Stimulated activated CD4-positive, alpha-beta T cell treated with anti-CD3 and anti-CD28 coated beads, Interleukin-15, amount 100 ng/mL, for 48 hours (primary cell): ENCODE measurements around the gene GDPD5.

Experiments
- DNase-seq, 2 donors: peaks; one replicate each; pipeline ENCODE4 v3.0.0-alpha.2; 2020; ENCODE audit warnings: low read depth in 2 of 2

GDPD5 gene

DNA sequence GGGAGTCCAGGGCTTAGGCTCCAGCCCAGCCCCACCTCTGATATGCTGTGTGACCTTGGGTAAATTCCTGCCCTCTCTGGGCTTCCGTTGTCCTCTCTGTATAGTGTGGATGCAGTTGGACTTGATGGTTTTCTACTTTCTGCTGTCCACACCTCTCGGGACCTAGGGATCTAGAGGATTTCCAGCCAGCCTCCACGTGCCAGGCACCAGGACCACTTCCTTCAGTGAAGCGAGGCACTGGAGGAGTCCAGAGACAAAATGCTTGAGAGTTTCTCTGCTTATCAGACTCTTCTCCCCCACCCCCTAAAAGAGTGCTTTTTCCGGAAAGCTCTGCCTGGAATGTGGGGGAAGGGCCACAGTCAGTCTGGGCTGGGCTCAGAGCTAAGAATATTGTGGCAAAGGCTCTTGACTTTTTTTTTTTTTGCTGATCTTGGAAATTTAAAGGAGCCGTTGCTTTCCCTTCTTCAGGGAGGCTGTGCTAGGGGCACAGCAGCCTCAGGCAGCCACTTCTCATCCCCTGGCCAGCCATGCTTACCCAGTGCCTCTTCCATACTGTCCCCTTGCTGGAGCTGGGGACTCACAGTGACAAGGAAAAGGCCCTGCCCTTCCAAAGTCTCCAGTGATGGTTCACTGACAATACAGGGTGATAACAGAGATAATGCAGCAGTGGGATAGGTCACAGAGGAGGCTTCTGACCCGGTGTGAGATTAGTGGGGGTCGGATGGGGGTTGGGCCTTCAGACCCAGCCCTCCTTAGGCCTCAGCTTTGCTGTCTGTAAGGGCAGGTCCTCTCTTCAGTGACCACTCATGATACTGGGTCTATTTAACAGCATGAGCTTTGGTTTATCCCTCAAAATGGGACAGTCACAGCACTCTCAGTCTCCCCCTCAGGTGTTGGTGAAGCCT lies 33.5 kb upstream of the GDPD5 start:
- DNase-seq, result no peak

DNA sequence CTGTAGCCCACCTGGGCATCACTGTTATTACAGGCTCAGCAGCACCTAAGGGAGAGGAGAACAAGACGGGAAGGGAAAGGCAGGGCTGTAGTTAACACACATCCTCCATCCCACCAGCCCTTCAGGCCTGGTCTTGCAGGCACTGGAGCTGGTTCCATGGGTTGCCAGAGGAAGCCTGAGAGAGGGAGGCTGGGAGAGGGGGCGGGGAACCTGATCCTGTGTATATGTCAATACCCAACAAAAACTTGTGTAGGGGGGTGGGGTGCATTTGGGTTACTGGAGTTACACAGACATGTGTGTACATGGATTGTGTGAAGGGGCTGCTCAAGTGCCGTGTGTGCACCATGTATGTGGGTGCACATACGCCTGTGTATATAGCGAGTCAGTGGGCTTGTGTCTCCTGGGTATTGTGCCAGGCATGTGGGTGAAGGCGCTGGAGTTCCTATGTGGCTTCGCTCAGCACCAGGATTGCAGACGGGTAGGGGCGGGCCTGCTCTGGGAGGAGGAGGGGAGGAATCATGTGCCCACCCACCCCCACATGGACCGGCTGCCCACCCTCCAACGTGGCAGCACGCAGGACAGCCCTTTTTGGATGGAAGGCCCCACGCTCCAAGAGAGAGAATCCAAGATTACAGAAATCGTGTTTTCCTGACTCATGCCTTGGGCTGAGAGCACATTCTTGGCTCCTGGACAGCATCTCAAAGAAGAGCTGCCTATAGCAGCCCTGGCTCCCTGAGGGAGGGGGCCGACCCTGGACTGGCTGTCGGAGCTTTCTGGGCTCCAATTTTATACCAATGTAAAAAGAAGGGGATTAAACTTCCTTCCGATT lies 32.1 kb upstream of the GDPD5 start:
- no peak for DNase-seq

DNA sequence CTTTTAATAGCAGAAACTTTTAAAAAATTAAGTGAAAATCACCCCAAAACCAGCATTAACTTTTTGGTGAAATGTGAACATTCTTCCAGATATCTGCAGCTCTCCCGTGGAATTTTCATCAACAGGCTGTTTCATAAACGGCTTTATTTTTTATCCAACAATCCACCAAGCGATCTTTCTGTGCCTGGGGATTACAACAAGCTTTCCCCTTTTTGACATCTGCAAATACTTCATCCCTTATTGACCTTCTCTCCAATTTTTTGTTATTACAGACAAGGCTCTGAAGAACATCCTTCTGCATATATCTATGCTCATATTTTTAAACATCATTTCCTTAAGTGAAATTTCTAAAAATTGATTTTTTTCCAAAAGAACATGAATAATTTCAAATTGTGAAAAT lies 30.5 kb upstream of the GDPD5 start:
- DNase-seq, result no peak

DNA sequence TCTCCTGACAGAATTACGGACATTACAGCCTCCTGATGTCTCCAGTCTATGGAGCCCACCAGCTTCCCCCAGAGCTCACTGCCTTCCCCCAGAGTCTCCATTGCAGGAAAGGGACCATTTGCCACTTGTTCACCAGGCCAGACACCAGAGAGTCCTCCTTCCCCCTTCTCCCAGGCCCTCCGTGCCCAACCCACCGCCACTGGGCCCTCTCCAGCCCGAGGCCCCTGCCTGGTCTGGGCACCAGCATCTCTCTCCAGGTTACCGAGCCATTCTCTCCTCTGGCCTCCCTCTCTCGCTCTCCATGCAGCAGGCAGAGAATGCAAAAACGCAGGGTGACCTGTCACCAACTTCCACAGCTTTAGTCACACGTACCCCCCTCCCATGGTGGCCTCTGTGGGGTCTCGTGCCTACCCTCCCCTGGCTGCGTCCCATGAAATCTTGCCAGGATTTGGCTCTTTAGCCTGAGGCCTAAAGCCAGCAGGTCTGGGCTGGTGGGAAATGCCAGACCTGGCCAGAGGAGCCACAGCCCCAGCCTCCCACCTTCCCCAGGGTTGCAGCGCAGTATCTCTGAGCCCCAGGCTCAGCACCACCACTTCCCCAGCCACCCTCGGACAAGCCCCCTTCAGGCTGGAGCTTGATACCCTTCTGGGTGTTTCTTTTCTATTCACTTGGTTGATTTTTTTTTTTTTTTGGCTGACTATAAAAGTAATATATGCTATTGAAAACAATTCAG lies 29.5 kb upstream of the GDPD5 start:
- no peak for DNase-seq

DNA sequence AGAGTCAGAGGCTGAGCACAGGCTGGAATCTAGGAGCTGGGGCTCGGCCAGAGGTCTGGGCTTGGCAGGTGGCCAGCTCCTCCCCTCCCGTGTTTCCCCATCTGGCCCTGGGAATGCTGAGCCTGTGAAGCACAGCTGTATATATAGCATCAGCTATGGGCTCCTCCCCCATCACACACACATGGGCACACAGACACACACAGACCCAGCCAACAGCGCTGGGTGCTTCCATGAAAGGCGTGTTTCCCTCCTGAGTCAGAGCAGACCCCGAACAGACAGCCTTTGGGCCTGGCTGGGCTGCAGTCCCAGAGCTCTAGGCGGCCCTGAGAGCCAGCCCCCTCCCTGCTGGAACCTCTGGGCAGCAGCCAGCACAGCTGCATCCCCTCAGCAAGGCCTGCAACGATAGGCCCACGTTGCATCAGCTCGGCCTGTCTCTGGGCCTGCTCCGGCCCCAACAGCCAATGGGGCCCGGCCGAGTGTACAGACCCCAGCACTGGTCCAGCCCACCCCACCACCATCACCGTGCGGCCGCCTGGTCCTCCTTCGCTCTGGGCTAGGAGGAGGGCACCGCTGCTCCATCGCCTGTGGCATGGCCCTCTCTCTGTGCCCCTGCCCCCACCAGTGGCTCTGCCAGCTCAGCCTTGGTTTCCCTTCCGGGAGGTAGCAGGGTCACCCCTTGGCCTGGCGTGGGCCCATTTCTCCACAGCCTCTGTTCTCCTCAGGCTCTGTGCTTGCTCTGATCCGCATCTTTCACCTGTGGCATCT lies 28.7 kb upstream of the GDPD5 start:
- DNase-seq, result no peak

DNA sequence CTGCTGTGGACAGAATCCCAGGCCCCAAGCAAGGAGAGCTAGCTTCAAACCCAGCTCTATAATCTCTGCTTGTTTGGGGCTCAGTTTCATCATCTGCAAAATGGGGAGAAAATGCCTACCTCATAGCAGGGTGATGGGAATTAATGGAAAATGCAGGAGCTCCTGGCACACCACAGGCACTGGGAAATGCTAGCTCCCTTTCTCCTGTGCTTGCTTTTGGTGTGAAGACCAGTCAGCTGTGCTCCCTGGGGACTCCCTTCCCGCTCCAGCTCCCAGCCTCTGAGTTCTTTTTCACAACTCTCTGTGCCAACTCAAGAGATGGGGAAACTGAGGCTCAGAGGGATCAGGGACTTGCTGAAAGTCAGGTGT lies 28.1 kb upstream of the GDPD5 start:
- DNase-seq, result no peak

DNA sequence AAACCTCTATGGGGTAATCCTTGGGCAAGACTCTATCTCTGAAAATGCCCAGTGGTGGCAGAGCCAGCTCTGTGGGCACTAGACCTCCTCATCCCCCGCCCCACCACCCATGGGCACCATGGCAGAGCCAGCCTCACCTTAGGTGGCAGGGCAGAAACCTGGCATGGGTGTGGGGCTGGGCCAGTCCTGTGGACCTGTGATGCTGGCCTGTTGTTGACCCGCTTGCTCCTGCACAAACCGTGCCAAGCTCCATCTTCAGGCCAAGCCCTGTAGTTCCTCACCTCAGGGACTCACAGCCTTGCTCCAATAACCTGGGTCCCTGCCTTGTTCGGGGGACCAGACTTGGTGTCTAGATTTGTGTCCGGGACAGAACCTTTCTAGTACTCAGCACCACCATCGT lies 27.4 kb upstream of the GDPD5 start:
- DNase-seq, result no peak

DNA sequence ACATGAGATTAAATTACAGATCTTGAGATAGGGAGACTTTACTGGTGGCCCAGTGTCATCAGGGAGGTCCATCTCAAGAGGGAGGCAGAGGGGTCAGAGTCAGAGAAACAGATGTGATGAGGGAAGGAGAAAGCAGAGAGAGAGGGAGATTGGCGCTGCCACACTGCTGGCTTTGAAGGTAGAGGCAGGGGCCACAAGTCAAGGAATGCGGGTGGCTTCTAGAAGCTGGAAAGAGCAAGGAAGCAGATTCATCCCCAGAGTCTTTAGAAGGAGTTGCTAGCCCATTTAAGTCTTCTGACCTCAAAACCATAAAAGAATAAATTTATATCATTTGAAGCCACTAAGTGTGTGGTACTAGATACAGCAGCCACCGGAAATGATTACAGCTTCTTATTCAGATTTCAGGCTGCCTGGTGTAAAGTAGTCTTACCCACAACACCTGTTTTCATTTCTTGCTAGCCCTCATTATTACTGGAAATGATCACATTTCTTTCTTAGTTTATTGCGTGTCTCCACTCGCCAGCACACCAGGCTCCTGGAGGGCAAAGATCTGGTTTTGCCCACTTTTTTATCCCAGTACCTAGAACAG lies 23.7 kb upstream of the GDPD5 start:
- DNase-seq, result no peak

DNA sequence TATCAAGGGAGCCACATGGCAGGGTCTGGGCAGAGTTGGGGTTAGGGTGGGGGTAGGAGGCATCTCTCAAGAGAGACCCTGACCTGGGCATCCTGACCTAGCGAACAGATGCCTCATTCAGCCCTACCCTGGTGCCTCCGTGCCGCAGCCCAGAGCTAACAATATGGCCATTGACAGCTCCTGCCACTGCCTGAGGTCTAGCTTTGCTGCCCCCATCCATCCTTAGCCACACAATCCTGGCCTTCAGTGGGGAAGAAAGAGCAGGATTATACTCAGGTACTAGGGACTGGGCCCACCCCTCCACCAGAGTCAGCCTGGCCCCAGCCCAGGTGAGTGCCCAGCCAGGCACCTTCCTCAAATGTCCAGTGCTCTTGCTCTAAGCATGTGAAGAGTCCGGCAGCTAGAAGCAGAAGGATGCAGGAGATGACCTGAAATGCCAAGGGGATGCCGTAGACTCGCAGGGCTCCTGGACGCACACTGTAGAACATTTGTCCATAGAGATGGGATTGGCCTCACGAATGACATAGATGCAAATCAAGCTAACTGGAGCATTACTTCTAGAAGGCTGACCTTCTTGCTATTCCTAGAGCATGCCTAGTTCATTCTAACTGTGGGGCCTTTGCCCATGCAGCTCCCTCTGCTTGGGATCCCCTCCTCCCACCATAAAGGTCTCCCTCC lies 23.0 kb upstream of the GDPD5 start:
- DNase-seq, result no peak

DNA sequence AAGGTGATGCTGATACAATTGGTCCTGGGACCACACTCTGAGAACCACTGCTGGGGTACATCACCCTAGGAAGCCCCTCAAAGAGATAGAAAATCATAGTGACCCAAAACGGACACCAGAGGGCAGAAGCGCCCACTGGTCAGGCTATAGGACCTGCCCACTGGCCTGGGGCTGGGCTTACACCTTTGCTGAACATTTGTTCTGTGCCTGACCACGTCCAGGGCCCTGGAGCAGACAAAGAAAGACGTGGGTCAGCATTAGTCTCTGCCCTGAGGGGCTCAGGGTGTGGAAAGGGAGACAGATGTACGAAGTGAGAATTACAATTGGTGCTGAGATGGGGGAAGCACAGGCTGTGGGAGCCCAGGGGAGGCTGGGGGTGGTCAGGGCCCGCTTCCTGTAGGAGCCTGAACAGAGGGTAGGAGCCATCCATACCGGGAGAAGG lies 21.9 kb upstream of the GDPD5 start:
- no peak for DNase-seq

DNA sequence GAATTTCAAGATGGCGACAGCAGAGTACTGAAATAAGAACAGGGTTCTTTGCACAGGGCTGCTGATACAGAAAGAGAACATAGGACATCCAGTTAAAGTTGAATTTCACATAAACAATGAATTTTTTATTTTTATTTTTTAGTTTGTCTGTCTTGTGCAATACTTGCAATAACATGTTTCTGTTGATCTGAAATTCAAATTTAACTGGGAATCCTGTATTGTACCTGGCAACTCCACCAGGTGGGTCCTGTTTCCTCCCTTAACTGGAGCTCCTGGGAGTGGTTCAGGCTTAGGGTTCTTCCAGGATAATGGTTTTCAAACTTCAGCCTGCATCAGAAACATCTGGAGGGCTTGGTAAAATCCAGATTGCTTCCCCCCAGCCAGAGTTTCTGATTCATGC lies 21.4 kb upstream of the GDPD5 start:
- no peak for DNase-seq

DNA sequence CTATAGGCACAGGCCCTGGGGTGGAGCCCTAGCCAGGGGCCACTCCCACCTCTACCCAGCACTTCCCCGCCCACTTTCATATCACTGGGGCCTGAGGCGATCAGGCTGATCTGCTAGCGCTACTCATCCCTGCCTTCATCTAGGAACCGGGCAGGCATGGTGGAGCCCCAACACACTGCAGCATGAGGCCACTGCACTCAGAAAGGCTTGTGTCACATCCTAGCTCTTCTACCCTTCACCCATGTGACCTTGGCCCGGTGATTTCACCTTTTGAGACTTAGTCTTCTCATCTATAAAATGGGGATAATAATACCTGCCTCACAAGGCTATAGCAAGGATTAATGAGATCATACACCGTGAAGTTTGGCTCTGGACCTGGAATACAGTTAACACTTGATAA lies 18.1 kb upstream of the GDPD5 start:
- no peak for DNase-seq

DNA sequence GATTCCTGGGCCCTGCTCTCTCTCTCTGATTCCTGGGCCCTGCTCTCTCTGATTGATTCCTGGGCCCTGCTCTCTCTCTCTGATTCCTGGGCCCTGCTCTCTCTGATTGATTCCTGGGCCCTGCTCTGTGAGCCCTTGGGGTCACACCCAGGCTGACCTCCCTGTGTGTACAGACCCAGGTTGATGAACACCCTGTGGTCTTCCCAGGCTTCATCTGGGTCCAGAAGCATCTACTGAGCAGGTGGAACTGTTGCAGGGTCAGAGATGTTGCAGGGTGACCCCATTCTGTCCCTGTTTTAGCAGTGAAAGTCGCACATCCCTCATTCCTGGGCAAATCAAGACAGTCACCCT lies 16.3 kb upstream of the GDPD5 start:
- DNase-seq, result no peak

DNA sequence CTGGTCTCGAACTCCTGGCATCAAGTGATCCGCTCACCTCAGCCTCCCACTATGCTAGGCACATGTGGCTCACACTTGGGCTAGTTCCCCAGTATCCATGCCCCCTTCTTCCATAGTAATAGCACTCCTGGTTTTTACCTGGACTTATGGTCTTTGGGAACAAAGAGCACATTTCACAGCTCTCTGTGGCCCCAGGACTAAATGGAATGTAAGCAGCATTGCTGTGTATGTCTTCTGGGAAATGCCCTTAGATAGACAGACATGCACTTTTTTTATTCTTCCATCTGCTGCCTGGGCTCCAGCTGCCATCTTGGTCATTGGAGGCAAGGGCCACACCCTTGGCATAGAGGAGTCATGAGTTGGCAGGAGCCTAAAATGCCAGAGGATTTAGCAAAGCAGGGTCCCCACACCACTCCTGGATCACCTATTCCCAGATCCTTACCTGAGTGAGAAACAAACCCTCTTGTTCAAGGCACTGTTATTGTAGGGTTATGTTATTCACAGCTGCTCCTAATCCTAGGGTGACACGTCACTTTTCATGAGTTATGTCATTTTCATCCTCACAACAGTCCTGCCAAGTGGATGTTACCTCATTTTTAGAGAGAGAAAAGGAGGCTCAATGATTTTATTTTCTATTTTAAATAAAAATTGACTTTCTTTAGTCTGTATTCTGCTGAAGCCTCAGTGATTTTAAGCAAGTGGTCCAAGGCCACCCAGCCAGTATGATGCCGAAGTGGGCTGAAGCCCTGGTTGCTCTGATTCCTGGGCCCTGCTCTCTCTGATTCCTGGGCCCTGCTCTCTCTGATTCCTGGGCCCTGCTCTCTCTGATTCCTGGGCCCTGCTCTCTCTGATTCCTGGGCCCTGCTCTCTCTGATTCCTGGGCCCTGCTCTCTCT lies 15.7 kb upstream of the GDPD5 start:
- no peak for DNase-seq

DNA sequence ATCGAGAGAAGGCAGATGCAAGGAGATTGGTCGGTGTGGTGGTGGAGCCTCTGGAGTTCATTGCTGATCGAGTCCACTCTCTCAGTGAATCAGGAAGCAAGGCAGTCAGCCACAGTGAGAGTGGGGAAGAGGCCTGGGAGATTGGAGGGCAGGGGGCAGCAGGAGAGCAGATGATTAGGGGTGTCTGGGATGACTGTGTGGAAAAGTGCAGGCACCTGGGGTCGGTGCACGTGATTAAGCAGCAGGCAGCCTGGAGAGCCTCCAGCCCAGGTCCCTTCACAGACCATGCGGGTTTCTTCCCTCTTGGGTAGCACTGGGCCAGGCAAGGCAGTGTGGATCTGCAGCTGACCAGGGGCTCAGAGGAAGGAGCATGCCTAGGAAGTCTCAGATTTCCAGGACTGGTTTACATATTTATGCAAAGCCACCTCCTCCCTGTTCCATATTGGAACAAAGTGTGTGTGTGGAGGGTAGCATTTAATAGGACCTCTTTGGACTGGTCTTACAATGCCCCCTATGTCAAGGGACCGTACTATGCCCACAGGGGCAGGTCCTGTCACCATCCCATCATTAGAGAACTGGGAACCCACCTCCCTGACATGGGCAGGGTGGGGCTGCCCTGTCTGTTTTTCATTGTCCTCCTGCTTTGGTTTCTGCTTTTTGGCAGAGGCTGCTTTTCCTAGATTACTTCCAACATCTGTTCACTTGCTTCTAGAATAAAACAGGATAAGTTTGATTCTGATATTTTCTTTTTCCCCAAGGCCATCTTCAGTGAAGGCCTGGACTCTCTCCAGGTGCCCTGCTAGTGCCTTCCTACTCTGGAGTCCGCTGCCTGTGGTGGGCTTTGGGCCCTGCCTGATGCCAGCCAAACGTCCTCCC lies 14.0 kb upstream of the GDPD5 start:
- no peak for DNase-seq

DNA sequence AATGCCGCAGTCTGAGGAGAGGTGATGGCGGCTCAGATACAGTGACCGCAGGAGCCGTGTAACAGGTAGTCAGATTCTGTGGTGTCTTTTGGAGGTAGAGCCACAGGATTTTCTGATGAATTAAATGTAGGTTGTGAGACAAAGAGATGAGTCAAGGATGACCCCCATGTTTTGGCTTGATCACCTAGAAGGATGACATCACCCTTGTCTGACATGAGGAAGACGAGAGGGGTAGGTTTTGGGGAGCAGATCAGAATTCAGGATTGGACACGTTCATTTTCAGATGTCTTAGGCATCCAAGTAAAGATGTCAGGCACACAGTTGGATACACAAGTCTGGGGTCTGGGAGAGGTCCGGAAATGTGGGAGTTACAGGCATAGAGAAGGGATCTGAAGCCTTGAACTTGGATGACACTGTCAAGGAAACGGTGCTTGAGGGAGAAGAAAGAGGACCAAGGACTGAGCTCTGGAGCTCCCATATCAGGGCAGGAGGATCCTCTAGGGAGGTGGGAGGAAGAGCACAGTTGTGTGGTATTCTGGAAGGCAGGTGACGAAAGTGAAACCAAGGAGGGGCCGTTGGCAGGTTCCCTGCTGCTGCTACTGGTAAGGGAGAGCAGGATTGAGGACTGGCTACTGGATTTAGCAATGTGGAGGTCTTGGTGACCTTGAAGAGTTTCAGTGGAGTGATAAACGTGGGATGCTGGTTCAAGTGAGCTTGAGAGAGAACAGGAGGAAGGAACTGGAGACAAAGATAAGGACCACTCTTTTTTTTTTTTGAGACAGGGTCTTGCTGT lies 12.6 kb upstream of the GDPD5 start:
- DNase-seq, result no peak

DNA sequence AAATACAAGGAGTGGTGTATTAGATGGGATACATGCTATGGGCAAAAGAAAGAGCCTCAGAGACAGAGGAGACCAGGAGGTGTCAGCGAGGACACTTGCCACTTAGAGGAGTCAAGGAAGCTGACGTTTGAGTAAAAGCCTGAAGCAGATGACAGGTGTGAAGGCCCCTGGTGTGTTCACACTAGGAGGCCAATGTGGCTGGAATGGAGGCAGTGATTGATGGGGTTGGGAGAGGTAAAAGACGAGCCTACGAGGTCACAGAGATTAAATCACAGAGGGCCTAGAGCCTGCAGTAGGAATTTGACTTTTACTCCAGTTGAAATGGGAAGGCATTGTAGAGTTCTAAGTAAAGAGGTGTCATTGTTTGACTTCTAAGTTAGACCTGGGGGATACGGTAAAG lies 12.0 kb upstream of the GDPD5 start:
- DNase-seq, result no peak
